ENCODE results near the gene GNGT1.

GNGT1 gene

DNA sequence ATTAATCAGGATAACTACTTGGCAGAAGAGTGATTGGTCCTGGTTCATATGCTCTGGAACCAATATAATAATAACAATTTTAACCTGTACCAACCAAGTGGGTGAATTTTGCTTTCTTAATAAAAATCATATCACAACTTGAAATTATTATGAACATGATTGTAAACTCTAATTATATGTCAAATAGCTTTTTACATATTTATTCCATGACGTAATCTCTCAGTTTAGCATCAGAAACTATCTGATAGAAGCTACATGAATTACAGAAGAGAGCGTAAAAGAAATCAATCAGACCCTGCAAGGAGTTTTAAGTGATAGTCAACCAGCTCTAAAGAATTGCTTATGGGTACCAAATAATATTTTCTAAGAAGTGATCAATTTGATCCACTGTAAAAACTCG is 25.3 kb downstream of the GNGT1 start (continued):
- TF ChIP-seq ZNF565 (CRISPR knock-in tag; conservative IDR thresholded peaks at IDR 0.05; ENCODE audit: low read depth) (no peak), ZNF70 (CRISPR knock-in tag; IDR thresholded peaks at IDR 0.05) (no peak), RARB (CRISPR knock-in tag; IDR thresholded peaks at IDR 0.05) (no peak), OSR1 (CRISPR knock-in tag; IDR thresholded peaks at IDR 0.05) (no peak), ZC3H10 (CRISPR knock-in tag; IDR thresholded peaks at IDR 0.05) (no peak)

DNA sequence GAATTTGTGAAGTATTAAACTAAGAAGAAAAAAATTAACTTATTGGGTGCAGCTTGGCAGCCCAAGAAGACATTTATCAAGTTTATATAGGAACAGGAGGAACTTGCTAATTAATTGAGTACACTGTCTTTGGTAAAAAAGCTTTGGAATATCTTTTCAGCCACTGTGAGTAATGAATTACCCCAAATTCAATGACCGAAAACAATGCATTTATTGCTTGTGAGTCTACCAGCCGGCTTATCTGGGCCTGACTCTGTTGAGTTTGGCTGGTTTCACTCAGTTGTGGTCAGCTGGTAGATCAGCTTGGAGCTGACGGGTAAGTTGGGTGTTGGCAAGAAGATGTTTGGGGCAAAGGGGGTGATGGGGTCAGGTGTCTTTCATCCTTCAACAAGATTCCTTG is 26.8 kb downstream of the GNGT1 start:
- TF ChIP-seq ISL1 (CRISPR knock-in tag; IDR thresholded peaks at IDR 0.05) (no peak), ZNF565 (CRISPR knock-in tag; conservative IDR thresholded peaks at IDR 0.05; ENCODE audit: low read depth) (no peak), ESRRG (CRISPR knock-in tag; IDR thresholded peaks at IDR 0.05) (no peak), ZNF8 (CRISPR knock-in tag; IDR thresholded peaks at IDR 0.05) (no peak), GLIS3 (CRISPR knock-in tag; IDR thresholded peaks at IDR 0.05) (no peak), ZFP3 (CRISPR knock-in tag; IDR thresholded peaks at IDR 0.05) (no peak), TCF4 (CRISPR knock-in tag; IDR thresholded peaks at IDR 0.05; ENCODE audit: borderline replicate concordance) (no peak), ARNTL (CRISPR knock-in tag; IDR thresholded peaks at IDR 0.05; ENCODE audit: borderline replicate concordance, low read depth) (no peak), ZC3H10 (CRISPR knock-in tag; IDR thresholded peaks at IDR 0.05) (no peak), PPARA (CRISPR knock-in tag; IDR thresholded peaks at IDR 0.05; ENCODE audit: borderline replicate concordance) (no peak), TOX (CRISPR knock-in tag; IDR thresholded peaks at IDR 0.05; ENCODE audit: borderline replicate concordance) (no peak)
- TF ChIP-seq, protein P1, sequence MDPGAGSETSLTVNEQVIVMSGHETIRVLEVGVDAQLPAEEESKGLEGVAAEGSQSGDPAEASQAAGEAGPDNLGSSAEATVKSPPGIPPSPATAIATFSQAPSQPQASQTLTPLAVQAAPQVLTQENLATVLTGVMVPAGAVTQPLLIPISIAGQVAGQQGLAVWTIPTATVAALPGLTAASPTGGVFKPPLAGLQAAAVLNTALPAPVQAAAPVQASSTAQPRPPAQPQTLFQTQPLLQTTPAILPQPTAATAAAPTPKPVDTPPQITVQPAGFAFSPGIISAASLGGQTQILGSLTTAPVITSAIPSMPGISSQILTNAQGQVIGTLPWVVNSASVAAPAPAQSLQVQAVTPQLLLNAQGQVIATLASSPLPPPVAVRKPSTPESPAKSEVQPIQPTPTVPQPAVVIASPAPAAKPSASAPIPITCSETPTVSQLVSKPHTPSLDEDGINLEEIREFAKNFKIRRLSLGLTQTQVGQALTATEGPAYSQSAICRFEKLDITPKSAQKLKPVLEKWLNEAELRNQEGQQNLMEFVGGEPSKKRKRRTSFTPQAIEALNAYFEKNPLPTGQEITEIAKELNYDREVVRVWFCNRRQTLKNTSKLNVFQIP (CRISPR knock-in tag; IDR thresholded peaks at IDR 0.05; ENCODE audit: borderline replicate concordance, low read depth), result no peak
- TF ChIP-seq, protein P2, sequence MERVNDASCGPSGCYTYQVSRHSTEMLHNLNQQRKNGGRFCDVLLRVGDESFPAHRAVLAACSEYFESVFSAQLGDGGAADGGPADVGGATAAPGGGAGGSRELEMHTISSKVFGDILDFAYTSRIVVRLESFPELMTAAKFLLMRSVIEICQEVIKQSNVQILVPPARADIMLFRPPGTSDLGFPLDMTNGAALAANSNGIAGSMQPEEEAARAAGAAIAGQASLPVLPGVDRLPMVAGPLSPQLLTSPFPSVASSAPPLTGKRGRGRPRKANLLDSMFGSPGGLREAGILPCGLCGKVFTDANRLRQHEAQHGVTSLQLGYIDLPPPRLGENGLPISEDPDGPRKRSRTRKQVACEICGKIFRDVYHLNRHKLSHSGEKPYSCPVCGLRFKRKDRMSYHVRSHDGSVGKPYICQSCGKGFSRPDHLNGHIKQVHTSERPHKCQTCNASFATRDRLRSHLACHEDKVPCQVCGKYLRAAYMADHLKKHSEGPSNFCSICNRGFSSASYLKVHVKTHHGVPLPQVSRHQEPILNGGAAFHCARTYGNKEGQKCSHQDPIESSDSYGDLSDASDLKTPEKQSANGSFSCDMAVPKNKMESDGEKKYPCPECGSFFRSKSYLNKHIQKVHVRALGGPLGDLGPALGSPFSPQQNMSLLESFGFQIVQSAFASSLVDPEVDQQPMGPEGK (CRISPR knock-in tag; IDR thresholded peaks at IDR 0.05; ENCODE audit: borderline replicate concordance), result no peak
- no peak for ATAC-seq

DNA sequence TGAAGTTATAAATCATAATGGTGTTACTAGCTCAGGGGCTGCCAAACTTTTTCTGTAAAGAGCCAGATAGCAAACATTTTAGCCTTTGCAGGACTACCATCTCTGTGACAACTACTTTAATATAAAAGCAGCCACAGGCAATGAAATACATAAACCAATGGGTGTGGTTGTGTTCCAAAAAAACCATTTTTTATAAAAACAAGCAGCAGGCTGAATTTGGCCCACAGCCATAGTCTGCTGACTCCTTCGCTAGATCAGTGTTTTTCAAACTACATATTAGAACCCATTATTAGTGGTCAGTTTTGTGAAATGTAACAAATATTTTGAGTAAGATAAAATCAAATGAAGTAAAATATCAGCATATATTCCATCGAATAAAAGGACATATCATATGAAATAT is 28.7 kb downstream of the GNGT1 start:
- no peak for TF ChIP-seq ARNTL (CRISPR knock-in tag; IDR thresholded peaks at IDR 0.05; ENCODE audit: borderline replicate concordance, low read depth)
- no peak for TF ChIP-seq ZNF8 (CRISPR knock-in tag; IDR thresholded peaks at IDR 0.05)
- TF ChIP-seq ESRRG (CRISPR knock-in tag; IDR thresholded peaks at IDR 0.05), result no peak
- TF ChIP-seq, protein P2 (CRISPR knock-in tag; IDR thresholded peaks at IDR 0.05; ENCODE audit: borderline replicate concordance), result no peak
- TF ChIP-seq ZFP30 (CRISPR knock-in tag; IDR thresholded peaks at IDR 0.05), result no peak
- TF ChIP-seq, protein P3, sequence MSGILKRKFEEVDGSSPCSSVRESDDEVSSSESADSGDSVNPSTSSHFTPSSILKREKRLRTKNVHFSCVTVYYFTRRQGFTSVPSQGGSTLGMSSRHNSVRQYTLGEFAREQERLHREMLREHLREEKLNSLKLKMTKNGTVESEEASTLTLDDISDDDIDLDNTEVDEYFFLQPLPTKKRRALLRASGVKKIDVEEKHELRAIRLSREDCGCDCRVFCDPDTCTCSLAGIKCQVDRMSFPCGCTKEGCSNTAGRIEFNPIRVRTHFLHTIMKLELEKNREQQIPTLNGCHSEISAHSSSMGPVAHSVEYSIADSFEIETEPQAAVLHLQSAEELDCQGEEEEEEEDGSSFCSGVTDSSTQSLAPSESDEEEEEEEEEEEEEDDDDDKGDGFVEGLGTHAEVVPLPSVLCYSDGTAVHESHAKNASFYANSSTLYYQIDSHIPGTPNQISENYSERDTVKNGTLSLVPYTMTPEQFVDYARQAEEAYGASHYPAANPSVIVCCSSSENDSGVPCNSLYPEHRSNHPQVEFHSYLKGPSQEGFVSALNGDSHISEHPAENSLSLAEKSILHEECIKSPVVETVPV (CRISPR knock-in tag; IDR thresholded peaks at IDR 0.05), result no peak
- TF ChIP-seq CSDC2 (CRISPR knock-in tag; IDR thresholded peaks at IDR 0.05), result no peak
- TF ChIP-seq ZNF565 (CRISPR knock-in tag; conservative IDR thresholded peaks at IDR 0.05; ENCODE audit: low read depth), result no peak
- no peak for TF ChIP-seq ISL1 (CRISPR knock-in tag; IDR thresholded peaks at IDR 0.05)
- no peak for TF ChIP-seq RARB (CRISPR knock-in tag; IDR thresholded peaks at IDR 0.05)
- TF ChIP-seq PPARA (CRISPR knock-in tag; IDR thresholded peaks at IDR 0.05; ENCODE audit: borderline replicate concordance), result no peak
- TF ChIP-seq, protein P4, sequence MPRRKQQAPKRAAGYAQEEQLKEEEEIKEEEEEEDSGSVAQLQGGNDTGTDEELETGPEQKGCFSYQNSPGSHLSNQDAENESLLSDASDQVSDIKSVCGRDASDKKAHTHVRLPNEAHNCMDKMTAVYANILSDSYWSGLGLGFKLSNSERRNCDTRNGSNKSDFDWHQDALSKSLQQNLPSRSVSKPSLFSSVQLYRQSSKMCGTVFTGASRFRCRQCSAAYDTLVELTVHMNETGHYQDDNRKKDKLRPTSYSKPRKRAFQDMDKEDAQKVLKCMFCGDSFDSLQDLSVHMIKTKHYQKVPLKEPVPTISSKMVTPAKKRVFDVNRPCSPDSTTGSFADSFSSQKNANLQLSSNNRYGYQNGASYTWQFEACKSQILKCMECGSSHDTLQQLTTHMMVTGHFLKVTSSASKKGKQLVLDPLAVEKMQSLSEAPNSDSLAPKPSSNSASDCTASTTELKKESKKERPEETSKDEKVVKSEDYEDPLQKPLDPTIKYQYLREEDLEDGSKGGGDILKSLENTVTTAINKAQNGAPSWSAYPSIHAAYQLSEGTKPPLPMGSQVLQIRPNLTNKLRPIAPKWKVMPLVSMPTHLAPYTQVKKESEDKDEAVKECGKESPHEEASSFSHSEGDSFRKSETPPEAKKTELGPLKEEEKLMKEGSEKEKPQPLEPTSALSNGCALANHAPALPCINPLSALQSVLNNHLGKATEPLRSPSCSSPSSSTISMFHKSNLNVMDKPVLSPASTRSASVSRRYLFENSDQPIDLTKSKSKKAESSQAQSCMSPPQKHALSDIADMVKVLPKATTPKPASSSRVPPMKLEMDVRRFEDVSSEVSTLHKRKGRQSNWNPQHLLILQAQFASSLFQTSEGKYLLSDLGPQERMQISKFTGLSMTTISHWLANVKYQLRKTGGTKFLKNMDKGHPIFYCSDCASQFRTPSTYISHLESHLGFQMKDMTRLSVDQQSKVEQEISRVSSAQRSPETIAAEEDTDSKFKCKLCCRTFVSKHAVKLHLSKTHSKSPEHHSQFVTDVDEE (CRISPR knock-in tag; IDR thresholded peaks at IDR 0.05), result no peak
- no peak for TF ChIP-seq BACH2 (CRISPR knock-in tag; IDR thresholded peaks at IDR 0.05; ENCODE audit: borderline replicate concordance)
- TF ChIP-seq TCF4 (CRISPR knock-in tag; IDR thresholded peaks at IDR 0.05; ENCODE audit: borderline replicate concordance), result no peak
- no peak for TF ChIP-seq OSR1 (CRISPR knock-in tag; IDR thresholded peaks at IDR 0.05)
- TF ChIP-seq, protein P1 (CRISPR knock-in tag; IDR thresholded peaks at IDR 0.05; ENCODE audit: borderline replicate concordance, low read depth), result no peak
- TF ChIP-seq SNAI2 (CRISPR knock-in tag; IDR thresholded peaks at IDR 0.05), result no peak
- TF ChIP-seq ZFP3 (CRISPR knock-in tag; IDR thresholded peaks at IDR 0.05), result no peak
- ATAC-seq, result no peak

Data from SK-N-SH treated with all-trans-retinoic acid at 6 μM for 48 hours (cell line).